Measurements from ENCODE around the gene UNC5C.

UNC5C gene

GRCh38 chr4:95317085-95317793 is 231.5 kb downstream of the UNC5C start:
- DNase-seq = no peak

- DNase-seq = no peak
These were observed 234.2 kb downstream of the UNC5C start for GRCh38 chr4:95314573-95314972.

- DNase-seq = no peak
These were observed 243.9 kb downstream of the UNC5C start for GRCh38 chr4:95304898-95305297.

GRCh38 chr4:95300304-95300703 is 248.5 kb downstream of the UNC5C start:
- DNase-seq = no peak

GRCh38 chr4:95296052-95296451 is 252.7 kb downstream of the UNC5C start:
- no peak for DNase-seq

GRCh38 chr4:95295157-95295556 is 253.6 kb downstream of the UNC5C start:
- DNase-seq = no peak

GRCh38 chr4:95294321-95294720 is 254.5 kb downstream of the UNC5C start:
- DNase-seq = no peak

- DNase-seq = no peak
These were observed 255.8 kb downstream of the UNC5C start for GRCh38 chr4:95293014-95293413.

GRCh38 chr4:95290702-95291101 is 258.1 kb downstream of the UNC5C start:
- no peak for DNase-seq

- DNase-seq = no peak
These were observed 259.6 kb downstream of the UNC5C start for GRCh38 chr4:95289028-95289634.

- DNase-seq = no peak
These were observed 260.2 kb downstream of the UNC5C start for GRCh38 chr4:95288552-95288951.

- no peak for DNase-seq
These were observed 263.0 kb downstream of the UNC5C start for GRCh38 chr4:95285797-95286196.

- no peak for DNase-seq
These were observed 264.1 kb downstream of the UNC5C start for GRCh38 chr4:95284655-95285054.

GRCh38 chr4:95283320-95283719 is 265.5 kb downstream of the UNC5C start:
- DNase-seq = no peak

GRCh38 chr4:95272797-95273196 is 276.0 kb downstream of the UNC5C start:
- no peak for DNase-seq

GRCh38 chr4:95272036-95272435 is 276.7 kb downstream of the UNC5C start:
- DNase-seq = no peak

GRCh38 chr4:95268819-95269565 is 279.8 kb downstream of the UNC5C start:
- DNase-seq = no peak

GRCh38 chr4:95267081-95267480 is 281.7 kb downstream of the UNC5C start:
- DNase-seq = no peak

GRCh38 chr4:95265814-95266740 is 282.7 kb downstream of the UNC5C start:
- DNase-seq = no peak

- DNase-seq = no peak
These were observed 283.9 kb downstream of the UNC5C start for GRCh38 chr4:95264843-95265242.

GRCh38 chr4:95263960-95264359 is 284.8 kb downstream of the UNC5C start:
- no peak for DNase-seq

GRCh38 chr4:95263391-95263790 is 285.4 kb downstream of the UNC5C start:
- DNase-seq = no peak

Data from stimulated activated CD8-positive, alpha-beta memory T cell treated with anti-CD3 and anti-CD28 coated beads, Interleukin-4, amount 100 ng/mL, for 48 hours (primary cell).